Omental fat pad (tissue), 4 donors: Measurements from ENCODE around the gene MRC2. TPM values are rescaled to one million over a fixed set of nuclear protein-coding genes. Genes with fewer than 3 reads are reported as not detected.

ENCODE experiments used
- ATAC-seq: fragments of 150-250 bp; one replicate; pipeline ENCODE4 v1.9.1; 2016; ENCODE audit warnings: mild to moderate bottlenecking, moderate library complexity; ENCODE audit not compliant: low FRiP score
- DNase-seq: peaks from one replicate; pipeline ENCODE4 v3.0.0-alpha.2; 2019; ENCODE audit warnings: low spot score
- total RNA-seq, 4 donors: library from RNA; depleted of rRNA; stranded (reverse); fragments of >200 nt; gene quantifications; one replicate each; pipeline ENCODE4 v1.1.0, GENCODE V29; 2016
- TF ChIP-seq, protein P1 (sequence below), 3 donors: fragments of 450-650 bp; IDR thresholded peaks; one replicate each; pipeline ENCODE4 v1.5.1; 2016 to 2017; ENCODE audit warnings: antibody characterized with exemption in 3 of 3, mild to moderate bottlenecking in 3 of 3, moderate library complexity in 2 of 3

Gene MRC2
- total RNA-seq, 4 donors from 2014 or later, result 21.3 to 82.4 (median 30.8) TPM

DNA sequence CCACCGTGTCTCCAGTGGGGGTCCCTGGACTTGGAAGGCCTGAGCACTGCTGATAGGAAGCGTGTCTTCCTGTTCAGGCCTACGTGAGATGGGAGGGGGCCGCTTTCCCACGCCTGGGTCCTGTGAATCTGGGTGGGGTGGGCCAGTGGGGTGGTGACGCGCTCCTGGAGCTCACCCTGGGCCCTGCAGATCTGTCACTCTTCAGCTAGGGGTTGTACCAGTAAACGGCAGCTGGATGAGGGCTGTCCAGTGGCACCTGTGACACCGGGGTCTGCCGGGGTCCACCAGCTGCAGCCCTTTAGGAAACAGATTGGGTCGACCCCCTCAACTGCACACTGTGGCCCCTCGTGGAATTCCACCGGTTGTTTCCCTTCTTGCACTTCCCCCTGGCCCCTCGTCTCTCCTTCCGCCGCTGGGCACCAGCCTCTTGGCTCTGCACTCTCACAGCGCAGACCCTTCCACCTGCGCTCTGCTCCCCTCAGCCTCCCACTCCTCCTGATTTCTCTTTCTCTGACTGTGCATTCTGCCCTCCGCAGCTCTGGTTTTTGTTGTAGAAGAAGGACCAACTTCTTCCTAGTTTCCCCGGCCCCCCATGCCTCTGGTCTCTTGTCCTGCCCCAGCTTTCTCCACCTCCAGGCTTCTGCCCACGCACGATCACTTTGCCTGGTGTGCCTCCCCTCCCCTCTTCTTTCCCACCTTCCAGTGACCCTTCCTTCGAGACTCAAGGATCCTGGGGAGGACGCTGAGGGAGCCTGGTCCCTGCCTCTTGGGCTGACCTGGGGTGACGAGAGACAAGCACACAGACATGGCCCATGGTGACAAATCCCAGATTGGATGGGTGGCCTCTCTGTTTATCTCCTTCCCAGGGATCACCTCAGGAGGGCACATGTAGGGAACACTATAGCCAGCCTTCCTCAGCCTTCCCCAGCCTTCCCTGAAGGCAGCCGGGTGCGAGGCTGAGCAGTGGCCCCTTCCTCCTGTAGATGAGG is 4.8 kb downstream of the MRC2 start:
- ATAC-seq, result no peak
- TF ChIP-seq, protein P1, sequence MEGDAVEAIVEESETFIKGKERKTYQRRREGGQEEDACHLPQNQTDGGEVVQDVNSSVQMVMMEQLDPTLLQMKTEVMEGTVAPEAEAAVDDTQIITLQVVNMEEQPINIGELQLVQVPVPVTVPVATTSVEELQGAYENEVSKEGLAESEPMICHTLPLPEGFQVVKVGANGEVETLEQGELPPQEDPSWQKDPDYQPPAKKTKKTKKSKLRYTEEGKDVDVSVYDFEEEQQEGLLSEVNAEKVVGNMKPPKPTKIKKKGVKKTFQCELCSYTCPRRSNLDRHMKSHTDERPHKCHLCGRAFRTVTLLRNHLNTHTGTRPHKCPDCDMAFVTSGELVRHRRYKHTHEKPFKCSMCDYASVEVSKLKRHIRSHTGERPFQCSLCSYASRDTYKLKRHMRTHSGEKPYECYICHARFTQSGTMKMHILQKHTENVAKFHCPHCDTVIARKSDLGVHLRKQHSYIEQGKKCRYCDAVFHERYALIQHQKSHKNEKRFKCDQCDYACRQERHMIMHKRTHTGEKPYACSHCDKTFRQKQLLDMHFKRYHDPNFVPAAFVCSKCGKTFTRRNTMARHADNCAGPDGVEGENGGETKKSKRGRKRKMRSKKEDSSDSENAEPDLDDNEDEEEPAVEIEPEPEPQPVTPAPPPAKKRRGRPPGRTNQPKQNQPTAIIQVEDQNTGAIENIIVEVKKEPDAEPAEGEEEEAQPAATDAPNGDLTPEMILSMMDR (IDR thresholded peaks at IDR 0.05), result no peak
- DNase-seq, result no peak

DNA sequence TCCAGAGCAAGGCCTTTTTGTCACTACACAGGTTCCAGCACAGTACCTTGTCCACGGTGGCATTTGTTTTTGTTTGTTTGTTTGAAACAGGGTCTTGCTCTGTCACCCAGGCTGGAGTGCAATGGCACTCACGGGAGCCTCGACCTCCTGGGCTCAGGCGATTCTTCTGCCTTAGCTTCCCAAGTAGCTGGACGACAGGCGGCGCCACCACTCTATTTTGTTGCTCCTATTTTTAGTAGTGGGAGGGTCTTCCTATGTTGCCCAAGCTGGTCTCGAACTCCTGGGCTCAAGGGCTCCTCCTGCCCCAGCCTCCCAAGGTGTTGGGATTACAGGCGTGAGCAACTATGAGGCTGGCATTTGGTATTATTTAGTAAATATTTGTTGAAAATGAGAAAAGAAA is 10.3 kb downstream of the MRC2 start:
- no peak for DNase-seq

DNA sequence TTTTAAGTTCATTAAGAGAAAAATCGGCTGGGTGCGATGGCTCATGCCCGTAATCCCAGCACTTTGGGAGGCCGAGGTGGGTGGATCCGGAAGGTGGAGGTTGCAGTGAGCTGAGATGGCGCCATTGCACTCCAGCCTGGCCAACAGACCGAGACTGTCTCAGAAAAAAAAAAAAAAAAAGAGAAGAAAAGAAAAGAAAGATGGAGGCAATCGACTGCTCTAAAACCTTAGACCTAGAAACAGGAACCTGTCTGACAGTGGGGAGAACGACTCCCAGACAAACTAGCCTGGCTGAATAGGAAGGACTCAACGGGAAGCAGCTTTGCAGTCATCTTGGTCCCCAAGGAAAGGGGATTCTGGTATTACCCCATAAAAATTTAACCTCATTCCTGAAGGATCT is 13.7 kb downstream of the MRC2 start:
- TF ChIP-seq, protein P1 (IDR thresholded peaks at IDR 0.05), result no peak
- ATAC-seq (no peak), DNase-seq (no peak)

More for the DNA sequence above, 10.3 kb downstream of the MRC2 start:
- TF ChIP-seq, protein P1 (IDR thresholded peaks at IDR 0.05), result no peak
- ATAC-seq, result no peak

DNA sequence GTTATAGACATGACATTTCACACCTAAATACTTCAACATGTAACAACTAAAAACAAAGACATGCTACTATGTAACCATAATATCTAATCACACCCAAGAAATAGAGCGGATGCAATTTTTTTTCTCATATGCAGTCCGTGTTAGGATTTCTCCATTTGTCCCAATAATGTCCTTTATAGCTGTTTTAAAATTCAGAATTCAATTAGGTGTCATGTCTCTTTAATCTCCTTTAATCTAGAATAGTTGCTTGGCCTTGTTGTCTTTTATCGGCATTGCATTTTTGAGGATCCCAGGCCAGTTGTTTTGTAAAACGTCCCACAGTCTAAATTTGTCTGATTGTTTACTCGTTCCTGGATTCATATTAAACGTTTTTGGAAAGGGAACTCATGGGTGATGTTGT is 14.5 kb downstream of the MRC2 start:
- ATAC-seq (no peak), DNase-seq (no peak)
- TF ChIP-seq, protein P1 (IDR thresholded peaks at IDR 0.05), result no peak

DNA sequence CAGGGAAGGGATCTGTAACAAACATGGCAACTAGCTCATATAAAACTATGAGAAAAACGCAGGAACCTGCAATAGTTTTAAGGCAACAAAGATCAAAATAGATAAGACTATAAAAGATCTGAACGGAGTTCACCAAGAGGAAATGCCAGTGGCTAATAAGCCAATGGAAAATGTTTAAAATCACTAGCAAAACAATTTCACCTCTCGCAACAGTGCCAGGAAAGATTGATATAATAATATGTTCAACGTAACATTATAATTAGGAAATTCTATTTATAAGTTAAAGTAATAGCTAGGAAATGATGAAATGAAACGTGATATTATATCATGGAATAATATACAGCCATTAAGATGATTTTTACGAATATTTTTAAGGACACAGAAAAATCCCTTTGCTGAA is 16.0 kb downstream of the MRC2 start:
- ATAC-seq (no peak), DNase-seq (no peak)
- TF ChIP-seq, protein P1 (IDR thresholded peaks at IDR 0.05), result no peak

DNA sequence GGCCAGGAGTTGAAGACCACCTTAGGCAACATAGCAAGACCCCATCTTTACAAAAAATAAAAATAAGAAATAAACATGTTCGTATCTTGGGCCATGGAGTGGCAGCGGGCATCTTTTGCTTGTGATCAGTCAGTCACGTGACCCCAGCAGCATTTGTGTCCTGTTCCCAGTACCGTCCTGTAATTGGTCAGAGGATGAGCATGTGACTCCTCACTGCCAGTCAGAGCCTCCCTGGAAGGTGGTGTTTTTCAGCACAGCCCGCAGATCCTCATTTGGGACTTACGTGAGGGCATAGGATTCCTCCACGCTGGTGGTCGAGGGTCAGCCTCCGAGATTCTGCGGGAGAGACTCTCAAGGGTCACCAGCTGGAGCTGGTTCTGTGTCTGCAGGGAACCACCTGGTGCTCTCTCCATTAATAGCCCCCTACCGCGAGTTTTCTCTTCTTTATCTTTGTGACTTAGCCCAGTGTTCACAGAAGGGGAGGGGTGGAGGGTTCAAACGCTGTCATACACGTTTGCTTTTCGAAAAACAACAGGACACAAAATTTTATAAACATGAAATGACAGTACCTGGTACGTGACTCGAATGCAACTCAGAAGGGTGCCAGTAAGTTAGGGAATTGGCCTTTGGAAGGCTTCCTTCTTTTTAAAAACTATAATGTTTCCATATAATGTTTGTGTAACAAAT is 17.2 kb downstream of the MRC2 start:
- ATAC-seq (no peak), DNase-seq (no peak)
- TF ChIP-seq, protein P1 (IDR thresholded peaks at IDR 0.05), result no peak
